NCI-H146 (cell line): ENCODE measurements around the gene OR51D1.

Experiments used
- DNase-seq: peaks from one replicate; lab custom pipeline; 2025; lab: John Stamatoyannopoulos, UW

Gene OR51D1

DNA sequence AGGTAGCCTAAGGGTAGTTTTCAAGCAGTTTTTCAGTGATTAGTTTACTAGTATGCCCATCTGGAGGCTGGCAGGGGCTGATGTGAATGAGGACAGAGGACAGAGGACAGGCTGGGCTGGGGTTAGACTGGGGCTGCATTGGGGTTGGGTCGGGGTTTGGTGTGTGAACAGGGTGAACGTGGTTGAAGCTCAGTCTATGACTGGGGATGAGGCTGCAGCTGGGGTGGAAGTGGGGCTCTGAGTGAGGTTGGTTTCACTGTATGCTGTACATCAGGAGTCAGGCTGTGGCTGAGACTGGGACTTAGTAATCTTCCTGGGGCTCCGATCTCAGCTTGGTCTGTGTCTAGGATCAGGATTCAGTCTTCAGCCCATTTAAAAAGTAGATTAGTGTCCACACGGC is 7.0 kb downstream of the OR51D1 start:
- no peak for DNase-seq

DNA sequence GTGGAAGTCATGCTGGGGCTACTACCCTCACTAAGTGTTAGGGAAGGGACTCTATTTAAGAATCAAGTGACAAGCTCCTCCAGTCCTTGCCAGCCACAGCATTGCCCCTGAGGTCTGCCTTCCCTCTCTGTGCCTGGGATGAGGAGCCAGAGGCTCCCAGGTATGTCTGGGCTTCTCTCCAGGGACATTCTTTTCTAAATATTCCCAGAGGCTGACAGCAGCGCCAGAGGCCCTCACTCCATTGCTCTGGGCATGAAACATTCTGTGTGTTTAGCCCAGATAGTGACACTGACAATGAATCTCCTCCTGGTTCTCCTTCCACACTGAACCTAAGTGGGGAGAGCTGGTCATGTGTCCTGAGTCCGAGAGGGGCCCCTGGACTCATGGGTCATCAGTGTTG is 8.7 kb downstream of the OR51D1 start:
- DNase-seq, result no peak

DNA sequence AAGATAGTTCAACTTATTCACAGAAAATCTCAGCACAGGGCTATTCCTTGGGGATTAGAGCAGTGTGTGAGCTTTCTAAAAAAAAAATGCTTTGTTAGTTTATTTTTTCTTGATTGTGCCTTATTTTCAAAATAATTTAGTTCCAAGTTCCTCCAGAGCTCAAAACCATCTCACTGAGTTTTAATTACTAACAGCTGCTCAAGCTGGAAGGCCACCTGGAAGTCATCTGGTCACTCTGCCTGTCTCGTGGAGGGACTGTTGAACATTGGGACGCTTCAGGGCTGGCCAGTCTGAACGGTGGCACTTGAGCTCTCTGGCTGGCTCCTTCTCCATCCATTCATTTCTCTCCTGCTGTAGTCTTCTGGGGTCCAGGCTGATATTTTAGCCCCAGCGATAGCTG is 10.5 kb downstream of the OR51D1 start:
- peak; percentile 49 for DNase-seq

DNA sequence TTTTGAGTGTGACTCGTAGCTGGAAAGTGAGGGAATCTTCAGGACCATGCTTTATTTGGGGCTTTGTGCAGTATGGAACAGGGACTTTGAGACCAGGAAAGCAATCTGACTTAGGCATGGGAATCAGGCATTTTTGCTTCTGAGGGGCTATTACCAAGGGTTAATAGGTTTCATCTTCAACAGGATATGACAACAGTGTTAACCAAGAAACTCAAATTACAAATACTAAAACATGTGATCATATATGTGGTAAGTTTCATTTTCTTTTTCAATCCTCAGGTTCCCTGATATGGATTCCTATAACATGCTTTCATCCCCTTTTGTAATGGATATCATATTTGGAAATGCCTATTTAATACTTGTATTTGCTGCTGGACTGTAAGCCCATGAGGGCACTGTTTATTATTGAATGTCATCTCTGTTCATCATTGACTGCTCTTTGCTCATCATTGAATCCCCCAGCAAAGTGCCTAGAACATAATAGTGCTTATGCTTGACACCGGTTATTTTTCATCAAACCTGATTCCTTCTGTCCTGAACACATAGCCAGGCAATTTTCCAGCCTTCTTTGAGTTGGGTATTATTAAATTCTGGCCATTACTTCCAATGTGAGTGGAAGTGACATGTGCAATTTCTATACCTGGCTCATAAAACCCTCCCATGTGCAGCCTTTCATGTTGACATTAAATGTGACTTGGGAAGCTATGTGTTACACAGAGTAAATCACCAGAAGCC is 17.5 kb downstream of the OR51D1 start:
- no peak for DNase-seq

DNA sequence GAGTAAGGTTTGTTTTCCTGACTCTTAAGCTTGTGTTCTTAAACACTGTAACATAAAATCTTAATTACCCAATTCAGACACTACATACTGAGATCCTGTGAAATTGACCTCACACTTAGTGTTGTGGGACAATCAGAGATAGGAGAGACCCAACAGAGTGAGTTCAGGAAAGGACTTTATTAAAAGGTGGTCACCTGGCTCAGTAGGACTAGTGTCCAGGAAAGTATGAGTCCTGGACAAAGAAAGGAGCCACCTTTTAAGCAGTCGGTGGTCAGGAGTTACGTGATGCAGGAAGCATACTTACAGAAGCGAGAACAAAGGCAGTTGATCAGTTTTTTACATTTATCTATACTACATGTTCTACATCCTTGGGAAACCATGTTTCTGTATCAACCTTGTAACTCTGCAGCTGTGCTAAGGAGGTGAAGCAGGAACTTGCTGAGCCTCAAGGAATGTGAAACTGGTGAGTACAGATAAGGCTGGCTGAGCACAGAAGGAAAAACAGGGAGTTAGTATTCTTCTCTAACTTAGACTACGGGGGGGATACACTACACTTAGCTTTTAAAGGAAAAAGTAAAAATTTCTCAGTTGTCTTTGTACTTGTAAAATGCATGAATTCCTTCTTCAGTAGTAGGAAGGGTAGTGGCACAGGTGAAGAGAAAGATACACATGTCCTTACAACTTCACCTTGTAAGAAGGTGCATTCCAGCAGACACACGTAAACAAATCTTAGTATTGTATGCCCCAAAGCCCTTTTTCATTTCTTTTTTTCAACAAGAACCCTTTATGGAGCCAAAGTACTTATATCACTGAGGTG is 21.6 kb downstream of the OR51D1 start:
- no peak for DNase-seq

DNA sequence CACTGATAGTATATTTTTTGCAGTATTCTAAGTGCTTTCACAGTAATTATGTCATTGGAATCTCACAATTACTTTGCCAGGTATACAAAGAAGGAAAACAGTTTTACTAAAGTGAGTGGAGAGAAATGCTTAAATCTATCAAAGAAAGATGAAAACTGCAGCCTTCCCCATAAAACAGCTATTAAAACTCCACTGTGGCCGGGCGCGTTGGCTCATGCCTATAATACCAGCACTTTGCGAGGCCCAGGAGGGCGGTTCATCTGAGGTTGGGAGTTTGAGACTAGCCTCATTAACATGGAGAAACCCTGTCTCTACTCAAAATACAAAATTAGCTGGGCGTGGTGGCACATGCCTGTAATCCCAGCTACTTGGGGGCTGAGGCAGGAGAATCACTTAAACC is 25.6 kb downstream of the OR51D1 start:
- DNase-seq, result no peak

DNA sequence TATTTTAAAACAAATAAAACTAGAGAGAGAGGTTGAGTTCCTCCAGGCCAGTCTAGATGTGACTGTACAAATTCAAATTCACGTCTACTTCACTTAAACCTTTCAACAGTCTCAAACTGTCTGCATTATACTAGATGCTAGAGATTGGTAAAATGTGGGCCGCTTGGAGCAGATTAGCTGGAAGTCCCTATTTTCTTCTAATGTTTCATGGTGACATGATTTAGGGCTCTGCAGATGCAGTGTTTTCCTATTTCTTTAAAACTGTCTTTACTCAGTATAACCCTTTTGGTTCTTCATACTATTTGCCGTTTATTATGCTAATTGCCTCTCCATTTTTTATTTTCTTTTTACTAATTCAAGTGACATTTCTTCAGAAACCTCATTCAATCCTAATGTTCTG is 26.9 kb downstream of the OR51D1 start:
- no peak for DNase-seq

DNA sequence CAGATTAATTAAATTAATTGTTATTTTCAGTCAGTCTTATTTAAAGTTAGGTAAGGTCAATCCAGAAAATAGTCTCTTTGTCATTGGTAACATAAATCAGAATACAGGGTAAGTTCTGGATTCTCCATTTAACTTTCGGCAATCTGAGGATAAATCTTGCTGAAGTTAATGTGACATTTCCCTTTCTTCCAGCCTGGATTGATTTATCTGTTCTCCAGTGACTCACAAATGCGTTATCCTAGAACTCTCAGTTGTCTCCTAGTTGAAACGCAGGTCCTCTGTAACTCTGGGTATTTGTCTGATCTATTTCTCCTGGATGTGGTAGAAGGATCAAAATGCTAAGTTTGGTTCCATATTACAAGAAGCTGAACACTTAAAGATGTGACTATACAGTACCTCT is 27.5 kb downstream of the OR51D1 start:
- DNase-seq, result no peak

DNA sequence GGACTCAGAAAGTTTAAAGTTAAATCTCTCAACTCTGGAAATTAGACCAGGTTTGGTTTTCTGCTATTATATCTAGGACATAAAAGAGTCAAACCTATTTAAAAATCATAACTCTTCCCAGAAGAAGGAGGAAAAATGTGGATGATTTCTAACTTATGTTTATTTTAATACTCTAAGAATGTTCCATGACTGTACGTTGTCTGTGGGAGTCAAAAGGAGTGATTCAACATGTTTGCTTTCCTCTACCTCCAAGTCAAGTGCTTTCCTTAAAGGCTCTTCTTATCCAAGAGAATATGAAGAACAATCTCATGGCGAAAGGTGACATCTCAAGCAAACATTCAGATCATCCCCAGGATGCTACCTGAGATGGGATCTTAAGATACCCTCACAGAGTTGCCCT is 28.1 kb downstream of the OR51D1 start:
- no peak for DNase-seq

DNA sequence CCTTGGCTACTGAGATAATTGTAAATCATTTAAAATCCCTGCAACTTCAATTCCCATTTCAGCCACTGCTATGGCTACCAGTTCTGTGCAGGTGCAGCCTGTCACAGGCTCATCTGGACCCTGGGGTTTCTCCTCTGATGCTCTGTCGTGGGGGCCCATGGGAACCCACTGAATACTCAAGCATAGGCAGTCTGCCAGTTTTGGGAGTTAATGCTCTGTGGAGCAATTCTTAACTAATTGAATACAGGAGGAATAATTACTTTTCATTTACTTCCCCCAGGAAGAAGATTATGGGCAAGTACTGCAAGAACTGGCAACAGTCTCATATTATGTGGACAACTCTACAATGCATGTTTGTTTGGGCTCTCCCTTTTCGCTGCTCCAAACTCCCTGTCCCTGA is 34.5 kb downstream of the OR51D1 start:
- DNase-seq, result no peak

DNA sequence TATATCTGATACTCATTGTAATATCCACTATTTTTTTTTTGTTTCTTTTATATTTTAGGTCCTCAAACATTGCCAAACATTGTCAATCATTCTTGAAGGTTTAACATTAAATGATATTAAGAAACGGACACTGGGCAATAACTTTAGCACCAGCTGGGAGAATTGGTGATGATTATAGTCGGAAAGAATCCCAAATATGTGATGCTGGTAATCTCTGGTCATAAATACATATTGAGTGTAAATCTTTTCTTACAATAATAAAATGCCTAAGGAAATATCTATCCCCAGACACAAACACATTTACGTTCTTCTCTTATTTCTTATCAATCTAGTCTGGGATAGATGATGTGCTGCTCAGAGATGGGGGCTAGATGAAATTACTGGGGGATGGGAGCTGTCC is 35.2 kb downstream of the OR51D1 start:
- no peak for DNase-seq

DNA sequence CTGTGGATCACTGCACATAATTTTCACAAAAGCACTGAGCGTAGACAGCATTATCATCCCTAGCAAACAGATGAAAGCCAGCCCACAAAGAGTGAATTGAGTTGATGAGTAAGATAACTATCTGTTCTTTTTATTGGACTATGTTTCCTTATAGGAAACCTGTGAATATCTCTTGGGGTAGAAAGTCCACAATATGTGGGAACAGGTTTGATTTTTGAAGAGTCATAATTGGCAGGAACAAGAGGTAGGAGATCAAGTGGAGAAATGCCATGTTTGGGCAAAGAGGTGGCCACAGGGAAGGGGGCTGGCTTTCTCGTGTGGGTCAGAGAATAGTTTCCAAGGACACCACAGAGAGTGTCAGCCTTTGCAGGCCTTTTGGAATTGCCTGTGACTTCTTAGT is 36.5 kb downstream of the OR51D1 start:
- DNase-seq, result no peak

DNA sequence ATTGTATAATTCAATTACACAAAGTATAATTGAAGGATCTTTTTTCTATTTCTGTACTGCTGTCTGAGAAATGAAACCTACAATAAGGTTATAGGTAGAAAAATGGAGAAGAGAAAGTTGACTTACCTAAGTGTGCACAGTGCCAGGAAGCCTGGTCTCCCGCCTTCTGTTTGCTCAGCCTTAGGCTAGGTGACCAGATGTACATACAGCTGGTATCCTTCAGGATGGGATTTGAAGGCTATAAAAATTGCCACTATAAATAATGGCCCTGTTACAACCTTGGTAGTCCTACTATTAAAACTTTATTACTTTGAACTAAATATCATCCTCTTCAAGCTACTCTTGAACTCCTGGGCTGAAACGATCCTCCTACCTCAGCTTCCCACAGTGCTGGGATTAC is 40.7 kb downstream of the OR51D1 start:
- peak; percentile 72 for DNase-seq

DNA sequence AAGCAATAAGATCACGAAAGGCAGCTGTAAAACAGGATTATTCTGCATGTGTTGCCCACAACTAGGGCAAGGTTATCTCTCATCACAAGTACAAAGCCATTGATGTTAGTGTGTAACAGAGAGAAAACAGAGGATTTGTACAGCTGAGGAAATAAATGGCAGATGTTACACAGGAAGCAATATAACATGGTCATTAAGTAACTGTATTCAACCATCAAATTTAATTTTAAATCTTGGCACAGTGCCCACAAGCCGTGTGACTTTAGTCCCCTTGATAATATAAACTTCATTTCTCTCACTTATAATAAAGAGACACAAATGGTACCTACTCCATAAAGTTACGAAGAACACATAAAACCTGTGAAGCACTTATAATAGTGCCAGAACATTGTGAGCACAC is 43.1 kb downstream of the OR51D1 start:
- DNase-seq, result peak; percentile 88

DNA sequence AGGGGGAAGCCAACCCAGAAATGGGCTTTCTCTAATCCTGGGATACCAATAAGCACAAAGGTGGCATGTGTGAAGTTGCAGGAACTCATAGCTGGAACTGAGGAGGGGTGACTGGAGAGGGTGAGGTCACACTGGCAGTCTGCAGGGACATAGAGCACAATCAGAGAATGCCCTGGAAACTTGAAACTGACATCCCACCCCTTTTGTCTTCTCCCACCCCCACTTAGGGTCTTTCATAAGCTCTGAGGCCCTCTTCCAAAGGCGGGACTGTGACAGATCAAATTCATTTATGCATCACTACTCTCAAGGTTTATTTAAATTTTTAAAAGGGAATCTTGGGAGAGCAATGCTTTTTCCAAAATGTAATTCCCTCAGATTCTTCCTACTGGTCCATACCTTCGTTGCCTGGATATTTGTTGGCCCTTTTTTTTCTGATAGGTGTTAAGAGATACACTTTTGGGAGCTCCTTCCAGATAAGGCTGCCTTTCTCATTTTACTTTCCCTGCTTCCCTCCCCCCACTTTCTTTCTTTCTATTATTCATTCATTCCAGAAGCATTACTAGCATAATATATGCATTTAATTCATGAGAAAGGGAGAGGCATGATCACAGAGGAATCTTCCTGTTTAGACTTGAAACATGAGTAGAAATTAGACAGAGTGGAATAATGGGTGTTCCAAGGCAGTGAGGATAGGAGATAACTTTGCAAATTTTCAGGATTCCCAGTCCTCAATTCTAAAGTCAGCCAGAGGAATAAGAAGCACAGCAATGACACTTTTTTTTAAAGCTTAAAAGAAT is 45.5 kb downstream of the OR51D1 start:
- no peak for DNase-seq

DNA sequence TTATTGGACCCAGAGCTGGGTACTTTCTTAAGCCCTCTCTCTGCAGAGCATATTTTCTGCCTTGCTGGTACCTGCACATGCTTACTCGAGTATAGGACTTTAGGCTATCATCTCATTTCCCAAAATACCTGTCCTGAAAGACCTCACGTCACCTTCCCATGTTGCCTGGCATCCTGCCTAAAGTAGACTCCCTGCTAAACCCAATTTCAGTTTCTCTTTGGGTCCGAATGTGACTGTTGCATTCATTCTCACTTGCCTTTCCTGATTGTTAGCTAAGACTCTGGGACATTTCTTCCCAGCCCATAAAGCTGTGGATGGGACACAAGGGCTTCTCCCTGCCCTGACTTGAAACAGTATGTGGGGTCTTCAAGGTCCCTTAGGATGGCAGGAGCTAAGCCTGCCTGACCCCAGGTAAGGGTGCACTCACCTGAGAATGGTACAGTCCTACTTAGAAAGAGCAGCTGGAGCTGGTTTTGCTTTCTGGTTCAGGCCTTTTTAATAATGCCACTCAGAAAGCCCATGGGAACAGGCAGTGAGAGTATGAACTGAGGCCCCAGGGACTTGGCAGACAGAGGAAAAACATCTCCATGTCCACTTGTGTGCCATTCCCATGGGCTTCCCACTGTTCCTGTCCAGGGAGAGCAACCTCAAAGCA is 47.5 kb downstream of the OR51D1 start:
- DNase-seq, result no peak
